ENCODE measurements around the gene LIPA.

The LIPA gene

GRCh38 chr10:89242840-89243568 is 8.6 kb downstream of the LIPA start:
- ATAC-seq (replicated peaks) (no peak), DNase-seq (no peak)
- Mint-ChIP-seq H3K27ac (no peak overlapping the region), H3K36me3 (ENCODE audit: insufficient read depth) (peaks cover 12% of the 10 kb centered on the region), H3K9me3 (no peaks in the 10 kb centered on the region), H3K27me3 (no peaks in the 10 kb centered on the region), H3K4me3 (no peak overlapping the region), H3K4me1 (ENCODE audit: low read depth in 2 of 2) (peaks cover 4 to 5% of the 10 kb centered on the region in 2 donors)

GRCh38 chr10:89242345-89242684 is 9.3 kb downstream of the LIPA start:
- ATAC-seq (replicated peaks): no peak
- Mint-ChIP-seq H3K4me3 (no peak overlapping the region), H3K9me3 (no peaks in the 10 kb centered on the region), H3K36me3 (ENCODE audit: insufficient read depth) (peaks cover 9% of the 10 kb centered on the region), H3K27ac (no peak overlapping the region), H3K4me1 (ENCODE audit: low read depth in 2 of 2) (peaks cover 4 to 5% of the 10 kb centered on the region in 2 donors), H3K27me3 (no peaks in the 10 kb centered on the region)
- DNase-seq: no peak

GRCh38 chr10:89241486-89242344 is 9.9 kb downstream of the LIPA start:
- H3K4me1 Mint-ChIP-seq (ENCODE audit: low read depth in 2 of 2): peaks cover 4 to 5% of the 10 kb centered on the region in 2 donors
- no peak overlapping the region for H3K4me3 Mint-ChIP-seq
- H3K27ac Mint-ChIP-seq: no peak overlapping the region
- no peaks in the 10 kb centered on the region for H3K9me3 Mint-ChIP-seq
- ATAC-seq (replicated peaks) (no peak), DNase-seq (no peak)
- no peaks in the 10 kb centered on the region for H3K27me3 Mint-ChIP-seq
- H3K36me3 Mint-ChIP-seq (ENCODE audit: insufficient read depth): peaks cover 9% of the 10 kb centered on the region

GRCh38 chr10:89241026-89241425 is 10.5 kb downstream of the LIPA start:
- Mint-ChIP-seq H3K36me3 (ENCODE audit: insufficient read depth) (peaks cover 9% of the 10 kb centered on the region), H3K27ac (no peak overlapping the region), H3K27me3 (no peaks in the 10 kb centered on the region), H3K4me3 (no peak overlapping the region), H3K9me3 (no peaks in the 10 kb centered on the region), H3K4me1 (ENCODE audit: low read depth in 2 of 2) (peaks cover 4 to 5% of the 10 kb centered on the region in 2 donors)
- no peak for DNase-seq
- no peak for ATAC-seq (replicated peaks)

GRCh38 chr10:89240519-89240918 is 11.1 kb downstream of the LIPA start:
- H3K4me3 Mint-ChIP-seq: no peak overlapping the region
- H3K27me3 Mint-ChIP-seq: no peaks in the 10 kb centered on the region
- no peak overlapping the region for H3K27ac Mint-ChIP-seq
- H3K36me3 Mint-ChIP-seq (ENCODE audit: insufficient read depth): peaks cover 9% of the 10 kb centered on the region
- no peaks in the 10 kb centered on the region for H3K9me3 Mint-ChIP-seq
- peaks cover 4 to 5% of the 10 kb centered on the region in 2 donors for H3K4me1 Mint-ChIP-seq (ENCODE audit: low read depth in 2 of 2)
- ATAC-seq (replicated peaks): no peak
- DNase-seq: no peak

GRCh38 chr10:89238956-89239644 is 12.5 kb downstream of the LIPA start:
- Mint-ChIP-seq H3K36me3 (ENCODE audit: insufficient read depth) (peaks cover 7% of the 10 kb centered on the region), H3K4me3 (no peak overlapping the region), H3K27me3 (no peaks in the 10 kb centered on the region), H3K9me3 (no peaks in the 10 kb centered on the region), H3K27ac (no peak overlapping the region), H3K4me1 (ENCODE audit: low read depth in 2 of 2) (peaks cover 5 to 8% of the 10 kb centered on the region in 2 donors)
- no peak for DNase-seq
- ATAC-seq (replicated peaks): no peak

GRCh38 chr10:89237849-89238248 is 13.7 kb downstream of the LIPA start:
- H3K9me3 Mint-ChIP-seq: no peaks in the 10 kb centered on the region
- ATAC-seq (replicated peaks) (no peak), DNase-seq (no peak)
- H3K4me3 Mint-ChIP-seq: no peak overlapping the region
- H3K27ac Mint-ChIP-seq: no peak overlapping the region
- peaks cover 5 to 8% of the 10 kb centered on the region in 2 donors for H3K4me1 Mint-ChIP-seq (ENCODE audit: low read depth in 2 of 2)
- H3K27me3 Mint-ChIP-seq: no peaks in the 10 kb centered on the region
- H3K36me3 Mint-ChIP-seq (ENCODE audit: insufficient read depth): peaks cover 5% of the 10 kb centered on the region

- ATAC-seq (replicated peaks) (no peak), DNase-seq (no peak)
- Mint-ChIP-seq H3K4me3 (no peak overlapping the region), H3K27ac (no peak overlapping the region), H3K9me3 (no peaks in the 10 kb centered on the region), H3K27me3 (no peaks in the 10 kb centered on the region), H3K4me1 (ENCODE audit: low read depth in 2 of 2) (peaks cover 5 to 7% of the 10 kb centered on the region in 2 donors), H3K36me3 (ENCODE audit: insufficient read depth) (peaks cover 11% of the 10 kb centered on the region)
Observed at GRCh38 chr10:89236226-89236797, 15.3 kb downstream of the LIPA start.

- DNase-seq (no peak), ATAC-seq (replicated peaks) (no peak)
- Mint-ChIP-seq H3K27me3 (no peaks in the 10 kb centered on the region), H3K4me1 (ENCODE audit: low read depth in 2 of 2) (peaks cover 0 to 7% of the 10 kb centered on the region in 2 donors), H3K9me3 (no peaks in the 10 kb centered on the region), H3K27ac (peak overlapping the region in 1 of 2 donors; percentile 81), H3K4me3 (no peak overlapping the region), H3K36me3 (ENCODE audit: insufficient read depth) (peaks cover 11% of the 10 kb centered on the region)
Observed at GRCh38 chr10:89235073-89235798, 16.3 kb downstream of the LIPA start.

- Mint-ChIP-seq H3K36me3 (ENCODE audit: insufficient read depth) (peaks cover 11% of the 10 kb centered on the region), H3K4me1 (ENCODE audit: low read depth in 2 of 2) (peaks cover 0 to 4% of the 10 kb centered on the region in 2 donors), H3K27ac (no peak overlapping the region), H3K27me3 (no peaks in the 10 kb centered on the region), H3K4me3 (no peak overlapping the region), H3K9me3 (no peaks in the 10 kb centered on the region)
- DNase-seq (no peak), ATAC-seq (replicated peaks) (no peak)
Observed at GRCh38 chr10:89233033-89233432, 18.5 kb downstream of the LIPA start.

- ATAC-seq (replicated peaks): no peak
- no peaks in the 10 kb centered on the region for H3K9me3 Mint-ChIP-seq
- no peaks in the 10 kb centered on the region for H3K27me3 Mint-ChIP-seq
- no peak for DNase-seq
- H3K27ac Mint-ChIP-seq: no peak overlapping the region
- no peak overlapping the region for H3K4me3 Mint-ChIP-seq
- peaks cover 20% of the 10 kb centered on the region for H3K36me3 Mint-ChIP-seq (ENCODE audit: insufficient read depth)
- peaks cover 0 to 2% of the 10 kb centered on the region in 2 donors for H3K4me1 Mint-ChIP-seq (ENCODE audit: low read depth in 2 of 2)
Observed at GRCh38 chr10:89228962-89229361, 22.6 kb downstream of the LIPA start.

- DNase-seq: no peak
- Mint-ChIP-seq H3K4me1 (ENCODE audit: low read depth in 2 of 2) (peaks cover 0 to 2% of the 10 kb centered on the region in 2 donors), H3K27ac (no peak overlapping the region), H3K9me3 (no peaks in the 10 kb centered on the region), H3K27me3 (no peaks in the 10 kb centered on the region), H3K4me3 (no peak overlapping the region), H3K36me3 (ENCODE audit: insufficient read depth) (peaks cover 20% of the 10 kb centered on the region)
- ATAC-seq (replicated peaks): no peak
Observed at GRCh38 chr10:89228146-89228545, 23.4 kb downstream of the LIPA start.

GRCh38 chr10:89226891-89227290 is 24.7 kb downstream of the LIPA start:
- ATAC-seq (replicated peaks) (no peak), DNase-seq (no peak)
- Mint-ChIP-seq H3K36me3 (ENCODE audit: insufficient read depth) (peaks cover 17% of the 10 kb centered on the region), H3K4me1 (ENCODE audit: low read depth in 2 of 2) (peaks cover 0 to 2% of the 10 kb centered on the region in 2 donors), H3K27me3 (no peaks in the 10 kb centered on the region), H3K27ac (no peak overlapping the region), H3K9me3 (no peaks in the 10 kb centered on the region), H3K4me3 (no peak overlapping the region)
